Stimulated activated CD8-positive, alpha-beta memory T cell treated with anti-CD3 and anti-CD28 coated beads, Interleukin-7, amount 100 ng/mL, for 4 hours (primary cell): ENCODE measurements around the gene EIF4B.
A peak's percentile ranks its signal among the peaks of the same experiment; 100 is the strongest.

Source experiments
- DNase-seq, 2 donors: peaks; one replicate each; pipeline ENCODE4 v3.0.0-alpha.2; 2020; ENCODE audit warnings: low read depth in 2 of 2

The EIF4B gene

DNA sequence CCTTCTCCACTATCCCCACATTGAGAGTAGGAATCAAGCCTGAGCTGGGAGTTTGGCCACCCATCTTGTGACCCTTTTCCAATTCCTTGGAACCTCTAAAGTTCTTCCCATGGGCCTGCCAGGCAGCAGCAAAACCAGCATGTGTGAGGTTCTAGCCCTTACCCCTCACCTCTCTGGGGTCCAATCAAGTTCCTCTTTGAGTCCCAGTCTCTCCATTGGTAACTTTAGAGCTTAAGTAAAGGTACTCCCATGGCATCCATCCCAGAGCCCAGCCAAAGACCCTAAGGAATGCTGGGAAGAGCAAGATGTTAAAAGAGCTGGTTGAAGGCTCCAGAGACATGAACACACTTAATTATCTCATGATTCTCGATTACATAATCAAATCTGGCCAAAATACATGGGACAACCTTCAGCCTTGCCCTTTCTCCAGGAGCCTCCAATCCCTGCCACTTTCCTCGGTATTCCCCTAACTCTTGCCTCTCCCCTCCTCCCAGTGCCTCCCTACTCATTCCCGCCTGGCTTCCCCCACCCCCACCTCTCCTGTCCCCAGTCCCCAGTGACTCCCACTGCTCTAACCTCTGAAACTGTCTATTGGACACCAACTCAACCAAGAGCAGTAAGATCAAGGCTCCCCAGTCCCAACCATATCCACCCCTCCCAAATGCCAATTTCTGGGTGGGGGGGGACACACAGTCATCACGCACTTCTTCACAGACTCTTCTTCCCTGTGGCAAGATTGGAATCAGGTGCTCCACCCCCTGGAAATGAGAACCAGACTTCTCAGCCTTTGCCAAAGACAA is 38.8 kb downstream of the EIF4B start:
- DNase-seq = no peak

DNA sequence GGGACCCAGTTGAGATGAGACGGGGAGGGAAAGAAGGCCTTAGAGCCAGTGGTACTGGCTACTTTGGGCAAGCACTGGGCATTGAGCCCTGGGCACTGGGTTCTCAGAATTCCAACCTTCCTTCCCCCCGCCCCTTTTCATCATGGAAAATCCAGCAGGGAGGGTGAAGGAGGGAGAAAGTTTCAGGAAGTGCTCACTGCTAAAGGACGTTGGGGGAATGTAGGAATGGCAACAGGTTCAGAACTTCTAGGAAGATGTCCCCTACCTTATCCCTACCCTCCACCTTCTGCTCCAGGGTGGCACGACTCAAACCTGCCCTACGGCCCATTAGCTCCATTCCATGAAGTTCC is 39.4 kb downstream of the EIF4B start:
- DNase-seq = no peak

DNA sequence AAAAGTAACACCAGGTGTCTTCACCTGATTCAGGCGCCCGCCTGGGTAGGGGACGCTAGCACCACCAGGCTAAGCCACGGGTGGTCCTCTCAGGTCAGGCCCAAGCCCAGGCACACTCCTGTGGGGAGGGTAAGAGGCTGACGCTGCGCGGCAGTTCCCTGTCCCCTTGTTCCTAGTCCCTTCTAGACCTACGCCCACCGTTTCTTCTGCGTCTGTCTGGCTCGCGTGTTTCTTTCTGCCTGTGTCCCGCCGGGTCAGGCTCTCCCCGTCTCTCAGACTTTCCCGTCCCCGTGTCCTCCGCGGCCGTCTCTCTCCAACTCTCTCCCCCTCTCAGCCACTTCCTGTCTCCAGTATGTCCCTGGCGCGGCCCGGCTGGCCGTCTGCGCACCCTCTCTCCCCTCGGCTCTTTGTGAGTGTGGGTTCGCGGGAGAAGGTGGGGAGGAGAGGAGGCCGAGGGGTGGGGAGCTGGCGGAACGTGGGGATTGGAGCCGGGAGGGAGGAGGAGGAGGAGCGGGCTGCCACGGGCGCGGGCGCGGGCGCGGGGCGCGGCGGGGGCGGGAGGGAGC is 40.5 kb downstream of the EIF4B start:
- DNase-seq = no peak

DNA sequence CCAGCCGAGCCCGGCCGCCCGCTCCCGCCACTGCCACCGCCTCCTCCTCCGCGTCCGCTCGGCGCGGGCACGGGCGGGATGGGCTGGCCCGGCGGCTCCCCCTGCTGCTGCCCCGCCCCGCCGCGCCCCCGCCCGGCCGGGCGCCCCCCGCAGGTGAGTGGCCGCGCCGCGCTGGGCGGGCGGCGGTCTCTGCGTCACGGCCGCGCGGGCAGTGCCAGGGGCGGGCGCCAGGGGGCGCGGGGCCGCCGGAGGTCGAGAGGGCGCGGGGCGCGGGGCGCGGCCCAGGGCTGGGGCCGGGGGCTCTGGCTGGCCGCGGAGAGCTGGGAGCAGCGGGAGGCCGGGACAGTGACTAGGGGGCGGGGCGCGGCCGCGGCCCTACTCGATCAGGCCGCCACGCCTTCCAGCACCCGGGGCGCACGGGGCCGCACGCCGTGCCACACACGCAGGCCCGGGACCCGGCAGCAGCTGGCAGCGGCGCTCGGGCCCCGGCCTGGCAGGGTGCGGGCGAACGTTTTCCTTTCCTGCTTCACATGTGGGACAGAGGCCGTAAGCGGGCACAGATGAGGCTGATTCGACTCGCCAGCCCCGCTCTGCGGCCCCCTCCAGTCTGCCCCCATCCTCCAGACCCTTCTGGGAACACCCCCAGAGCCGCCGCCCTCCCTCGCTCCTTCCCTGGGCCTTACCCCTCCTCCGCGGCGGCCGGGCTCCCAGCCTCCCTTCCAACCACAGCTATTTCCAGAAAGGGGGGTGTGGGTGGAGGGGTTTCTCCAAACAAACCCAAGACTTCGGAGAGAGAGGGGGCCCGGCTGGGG is 41.2 kb downstream of the EIF4B start:
- DNase-seq = peak; percentile 15 to 66

DNA sequence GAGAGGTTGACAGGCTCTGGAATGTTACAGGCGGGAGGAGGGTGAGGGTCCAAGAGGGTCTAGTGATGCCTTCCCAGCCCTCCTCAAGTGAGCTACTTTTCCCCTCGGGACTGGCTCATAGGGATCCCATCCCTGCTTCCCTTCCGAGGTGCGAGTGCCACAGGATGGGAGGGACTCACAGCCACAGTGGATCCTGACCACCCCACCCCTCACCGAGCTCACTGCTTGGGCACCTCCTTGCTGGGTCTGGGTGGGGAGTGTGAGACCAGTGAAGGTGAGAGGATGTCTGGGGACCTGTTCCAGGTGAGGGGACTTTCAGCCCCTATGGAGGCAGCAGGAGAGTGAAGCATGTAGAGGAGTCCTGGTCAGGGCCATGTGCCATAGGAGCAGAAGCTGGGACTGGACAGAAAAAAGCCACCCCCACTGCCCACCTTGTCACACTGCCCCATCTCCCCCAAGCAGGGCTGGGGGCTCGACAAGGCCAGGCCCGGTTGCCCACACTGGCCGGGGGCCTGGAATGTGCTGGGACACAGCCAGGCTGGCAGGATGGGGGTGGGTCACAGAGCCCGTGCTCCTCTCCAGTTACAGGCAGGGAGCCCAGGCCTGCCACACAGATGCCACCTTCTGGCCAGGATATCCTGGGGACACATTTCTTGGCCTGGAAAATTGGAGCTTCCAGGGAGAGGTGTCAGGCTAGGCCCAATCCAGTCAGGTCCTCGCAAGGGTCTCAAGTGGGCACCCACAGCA is 42.0 kb downstream of the EIF4B start:
- DNase-seq = no peak

DNA sequence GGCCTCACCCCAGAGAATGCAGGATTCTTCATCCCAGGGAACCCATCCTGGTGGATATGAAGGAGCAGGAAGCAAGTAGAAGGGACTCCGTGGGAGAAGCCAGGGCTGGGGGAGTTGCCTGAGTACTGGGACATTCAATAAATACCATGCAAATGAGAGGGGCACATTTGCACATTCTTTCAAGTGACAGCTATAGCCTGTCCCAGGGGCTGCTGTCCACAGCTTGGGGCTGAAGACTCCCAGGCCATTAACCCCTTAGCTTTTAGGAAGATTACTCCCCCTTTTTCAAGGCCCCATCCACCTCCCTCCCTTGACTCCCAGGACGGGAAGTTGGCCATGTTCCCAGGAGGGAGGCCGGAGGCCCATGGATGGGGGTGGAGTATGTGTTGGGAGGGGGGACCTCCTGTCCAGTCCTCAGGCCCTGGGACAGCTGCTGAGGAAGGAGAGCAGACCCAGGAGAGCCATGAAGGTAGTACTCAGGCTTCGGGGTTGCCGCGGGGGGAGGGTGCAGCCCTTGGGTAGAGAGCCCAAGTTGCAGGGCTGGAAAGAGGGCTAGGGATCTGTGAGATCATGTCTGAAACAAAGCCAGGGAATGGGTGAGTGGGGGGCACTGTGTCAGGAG is 42.6 kb downstream of the EIF4B start:
- no peak for DNase-seq

DNA sequence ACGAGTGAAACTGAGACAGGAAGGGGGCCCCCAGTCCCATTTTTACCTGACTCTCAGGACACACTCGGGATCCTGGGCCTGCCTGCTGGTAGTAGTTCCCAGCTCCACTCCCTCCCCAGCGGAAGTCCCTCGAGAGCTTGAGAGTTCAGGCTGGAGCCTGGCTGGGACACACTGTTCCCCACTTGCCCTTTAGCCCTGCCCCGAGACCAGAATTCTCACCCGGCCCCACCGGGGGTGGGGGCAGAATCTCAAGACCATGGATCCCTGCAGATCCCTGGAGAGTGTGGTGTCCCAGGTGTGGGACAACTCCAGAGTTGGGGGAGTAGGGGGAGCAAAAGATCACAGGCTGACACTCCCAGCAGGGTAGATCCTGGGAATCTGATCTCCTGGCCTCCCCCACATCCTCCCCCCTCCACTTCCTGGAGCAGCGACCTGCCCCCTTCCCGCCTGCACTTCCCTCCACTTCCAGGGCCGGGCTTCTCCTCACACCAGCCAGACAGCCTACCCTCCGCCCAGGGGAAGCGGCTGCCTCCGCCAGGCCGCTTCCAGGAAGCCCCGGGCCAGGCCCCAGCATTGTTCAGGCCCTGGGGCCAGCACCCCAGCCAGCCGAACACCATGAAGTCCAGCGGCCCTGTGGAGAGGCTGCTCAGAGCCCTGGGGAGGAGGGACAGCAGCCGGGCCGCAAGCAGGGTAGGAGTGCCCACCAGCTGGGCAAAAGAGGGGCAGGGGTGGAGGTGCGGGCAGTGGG is 43.5 kb downstream of the EIF4B start, which contains the start of gene TNS2:
TSS of gene TNS2 (plus strand) at position 495 of the 748 bp plus-strand sequence. CDS start at position 616, 121 bp downstream.
- no peak for DNase-seq

DNA sequence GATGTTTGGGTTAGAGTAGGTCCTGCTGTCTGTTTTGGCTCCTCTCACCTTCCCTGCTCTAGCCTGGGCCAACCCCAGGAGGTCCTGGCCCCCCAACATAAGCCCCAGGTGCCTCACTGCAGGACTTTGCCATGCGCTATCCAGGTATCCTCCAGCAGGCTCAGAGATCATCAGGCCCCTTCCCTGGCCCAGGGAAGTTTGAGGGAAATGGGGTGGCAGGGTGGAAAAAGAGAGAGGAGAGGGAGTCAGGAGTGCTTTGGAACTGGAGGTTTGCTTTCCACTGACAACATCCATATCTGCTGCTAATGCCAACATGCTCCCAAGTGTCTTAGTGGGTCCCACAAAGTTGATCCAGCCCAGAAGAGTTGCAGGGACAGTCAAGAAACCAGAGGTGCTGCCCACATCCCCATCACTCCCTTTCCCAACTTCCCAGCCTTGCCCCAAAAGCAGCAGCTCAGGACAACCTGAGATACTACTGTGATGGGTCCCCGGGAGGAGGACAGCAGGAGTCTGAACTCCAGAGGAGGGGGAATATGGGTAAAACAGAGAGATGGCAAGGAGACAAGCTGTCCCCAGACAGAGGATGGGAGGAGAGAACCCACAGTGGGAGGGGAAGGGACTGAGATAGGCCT is 44.3 kb downstream of the EIF4B start:
- no peak for DNase-seq

DNA sequence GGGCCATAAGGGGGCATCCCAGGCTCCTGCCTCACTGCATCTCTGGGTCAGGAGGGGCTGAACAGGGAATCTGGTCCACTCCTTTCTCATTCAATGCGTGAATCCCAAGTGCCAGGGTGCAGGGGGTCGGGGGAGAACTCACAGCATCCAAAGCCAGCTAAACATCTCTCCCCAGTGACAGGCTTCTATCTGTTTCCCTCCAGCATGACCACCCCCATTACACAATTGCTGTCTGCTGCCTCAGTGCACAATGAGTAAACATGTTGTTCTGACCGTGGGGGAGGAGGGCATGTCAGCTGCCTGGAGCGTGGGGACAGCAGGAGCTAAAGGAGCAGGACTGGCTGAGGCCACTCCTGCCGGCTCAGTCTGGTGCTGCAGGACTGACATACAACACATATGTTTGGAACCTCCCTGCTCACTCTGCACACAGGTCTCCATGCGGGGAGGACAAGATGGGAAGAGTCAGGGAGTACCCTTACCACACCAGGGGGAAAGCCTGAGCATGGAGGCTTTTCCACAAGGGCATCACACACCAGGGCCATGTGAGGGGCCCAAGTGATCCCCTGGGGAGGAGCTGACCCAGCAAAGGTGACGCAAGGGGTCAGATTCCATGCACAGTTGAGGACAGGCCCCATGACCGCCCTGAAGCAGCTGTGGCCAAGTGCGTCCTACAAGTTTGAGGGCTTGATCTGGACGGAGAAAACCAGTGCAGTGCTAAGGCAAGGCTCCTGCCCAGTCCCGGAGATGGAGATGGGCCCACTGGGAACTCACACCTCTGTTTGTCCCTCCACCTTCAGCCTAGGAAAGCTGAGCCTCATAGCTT is 45.0 kb downstream of the EIF4B start:
- no peak for DNase-seq

DNA sequence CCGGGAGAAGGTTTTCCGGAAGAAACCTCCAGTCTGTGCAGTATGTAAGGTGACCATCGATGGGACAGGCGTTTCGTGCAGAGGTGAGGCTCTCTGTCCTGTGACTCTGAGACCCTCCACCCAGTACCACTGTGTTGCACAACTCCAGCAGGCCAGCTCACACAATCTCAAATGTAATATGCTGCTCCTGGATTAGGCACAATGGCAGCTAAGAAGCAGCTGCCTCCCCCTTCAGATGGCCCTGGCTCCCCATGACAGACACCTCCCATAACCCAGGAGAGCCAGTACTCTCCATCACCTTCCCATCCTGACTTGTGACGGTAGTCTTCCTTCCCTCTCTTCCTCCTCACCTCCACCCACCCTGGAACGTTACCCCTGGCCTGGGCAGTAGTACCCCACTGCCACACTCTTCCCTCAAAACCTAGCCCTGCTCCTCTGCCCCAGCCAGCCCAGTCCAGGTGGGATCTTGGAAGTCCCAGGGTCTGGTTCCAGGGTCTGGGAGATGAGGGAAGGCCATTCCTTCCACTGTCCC is 45.7 kb downstream of the EIF4B start:
- DNase-seq = no peak

DNA sequence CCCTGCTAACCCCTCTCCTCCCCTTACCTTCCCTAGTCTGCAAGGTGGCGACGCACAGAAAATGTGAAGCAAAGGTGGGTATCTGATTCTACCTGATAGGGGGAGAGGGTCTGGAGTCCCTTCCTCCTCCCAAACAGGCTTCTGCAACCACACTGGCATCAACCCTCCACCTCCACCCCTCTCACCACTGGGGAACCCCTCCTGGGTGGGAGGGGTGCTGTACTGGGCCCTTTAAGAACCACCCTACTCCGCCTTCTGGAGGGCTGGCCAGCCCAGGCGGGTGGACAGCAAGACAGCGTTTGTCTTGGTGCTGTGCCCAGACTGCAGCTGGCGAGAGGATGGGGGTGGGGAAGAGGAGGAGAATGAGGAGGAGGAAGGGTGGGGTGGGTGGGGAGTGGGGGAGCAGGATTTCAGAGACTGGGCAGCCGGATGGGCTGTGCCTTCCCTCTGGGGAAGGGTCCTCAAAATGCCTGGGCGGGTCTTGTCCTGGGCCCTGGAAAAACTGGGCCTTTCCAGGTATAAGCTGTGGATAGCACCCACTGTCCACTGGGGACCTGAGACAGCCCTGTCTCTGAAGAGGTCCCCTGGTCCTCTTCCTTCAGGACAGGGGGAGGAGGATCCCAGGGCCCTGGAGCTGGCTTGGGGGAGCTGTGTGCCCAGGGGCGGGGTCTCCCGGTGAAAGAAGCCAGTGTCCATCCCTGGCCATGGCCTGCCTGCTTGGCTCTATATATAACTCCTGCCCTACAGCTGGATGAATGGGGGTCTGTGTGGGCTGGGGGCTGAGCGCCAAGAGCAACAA is 46.4 kb downstream of the EIF4B start:
- no peak for DNase-seq

DNA sequence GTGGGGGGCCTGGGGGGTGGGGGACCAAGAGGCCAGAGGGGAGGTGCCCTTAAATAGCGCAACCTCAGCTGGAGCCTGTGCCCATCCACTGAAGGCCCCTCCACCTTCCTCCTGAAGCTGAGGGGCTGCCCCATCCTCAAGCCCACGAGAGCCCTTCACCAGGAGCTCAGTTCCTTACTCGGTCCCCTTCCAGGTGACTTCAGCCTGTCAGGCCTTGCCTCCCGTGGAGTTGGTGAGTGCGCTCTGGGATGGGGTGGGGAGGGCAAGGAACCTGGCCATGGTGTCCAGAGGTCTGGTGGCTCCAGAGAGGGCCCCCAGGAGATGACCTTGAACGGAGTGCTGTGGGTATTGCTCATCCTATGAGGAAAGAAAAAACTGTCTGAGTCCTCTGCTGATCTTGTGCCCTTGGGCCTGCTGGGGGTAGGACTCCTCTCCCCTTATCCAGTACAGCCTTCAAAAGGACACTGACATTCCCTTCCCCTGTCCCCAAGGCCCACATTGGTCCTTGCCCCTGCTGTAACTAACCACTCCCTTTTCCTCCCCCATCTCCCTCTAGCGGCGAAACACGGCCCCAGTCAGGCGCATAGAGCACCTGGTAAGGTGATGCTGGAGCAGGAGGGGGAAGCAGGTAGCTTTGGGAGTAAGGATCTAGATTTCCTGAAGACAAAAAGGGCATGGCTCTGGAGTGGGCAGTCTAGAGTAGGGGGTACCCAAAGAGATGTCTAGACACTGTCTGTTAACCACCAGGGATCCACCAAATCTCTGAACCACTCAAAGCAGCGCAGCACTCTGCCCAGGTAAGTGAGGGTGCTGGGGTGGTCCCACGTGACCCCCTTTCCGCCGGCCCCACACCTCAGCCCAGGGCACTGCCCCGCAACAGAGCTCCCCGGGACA is 47.2 kb downstream of the EIF4B start:
- peak in 1 of 2 donors; percentile 34 for DNase-seq

DNA sequence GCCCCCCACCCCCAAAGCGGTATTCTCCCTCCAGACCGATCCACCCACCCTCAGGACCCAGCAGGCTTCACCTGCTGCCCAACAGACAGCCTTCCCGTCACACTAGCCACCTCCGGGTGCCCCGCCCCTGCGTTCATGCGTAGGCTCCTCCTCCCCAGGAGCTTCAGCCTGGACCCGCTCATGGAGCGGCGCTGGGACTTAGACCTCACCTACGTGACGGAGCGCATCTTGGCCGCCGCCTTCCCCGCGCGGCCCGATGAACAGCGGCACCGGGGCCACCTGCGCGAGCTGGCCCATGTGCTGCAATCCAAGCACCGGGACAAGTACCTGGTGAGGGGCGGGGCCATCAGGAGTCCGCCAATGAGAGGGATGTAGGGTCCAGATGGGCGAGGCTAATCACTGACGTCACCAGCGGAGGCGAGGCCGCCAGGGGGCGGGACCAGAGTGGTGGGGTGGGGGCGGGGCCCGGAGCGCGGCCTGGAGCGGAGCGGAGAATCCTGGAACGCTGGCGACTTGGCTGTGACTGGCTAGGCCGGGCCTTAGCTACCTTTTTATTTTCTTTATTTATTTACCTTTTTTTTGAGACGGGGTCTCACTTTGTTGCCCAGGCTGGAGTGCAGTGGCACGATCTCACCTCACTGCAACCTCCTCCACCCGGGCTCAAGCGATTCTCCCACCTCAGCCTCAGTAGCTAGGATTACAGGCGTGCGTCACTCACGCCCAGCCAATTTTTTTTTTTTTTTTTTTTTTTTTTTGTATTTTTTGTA is 48.0 kb downstream of the EIF4B start:
- DNase-seq = peak; percentile 86 to 90

DNA sequence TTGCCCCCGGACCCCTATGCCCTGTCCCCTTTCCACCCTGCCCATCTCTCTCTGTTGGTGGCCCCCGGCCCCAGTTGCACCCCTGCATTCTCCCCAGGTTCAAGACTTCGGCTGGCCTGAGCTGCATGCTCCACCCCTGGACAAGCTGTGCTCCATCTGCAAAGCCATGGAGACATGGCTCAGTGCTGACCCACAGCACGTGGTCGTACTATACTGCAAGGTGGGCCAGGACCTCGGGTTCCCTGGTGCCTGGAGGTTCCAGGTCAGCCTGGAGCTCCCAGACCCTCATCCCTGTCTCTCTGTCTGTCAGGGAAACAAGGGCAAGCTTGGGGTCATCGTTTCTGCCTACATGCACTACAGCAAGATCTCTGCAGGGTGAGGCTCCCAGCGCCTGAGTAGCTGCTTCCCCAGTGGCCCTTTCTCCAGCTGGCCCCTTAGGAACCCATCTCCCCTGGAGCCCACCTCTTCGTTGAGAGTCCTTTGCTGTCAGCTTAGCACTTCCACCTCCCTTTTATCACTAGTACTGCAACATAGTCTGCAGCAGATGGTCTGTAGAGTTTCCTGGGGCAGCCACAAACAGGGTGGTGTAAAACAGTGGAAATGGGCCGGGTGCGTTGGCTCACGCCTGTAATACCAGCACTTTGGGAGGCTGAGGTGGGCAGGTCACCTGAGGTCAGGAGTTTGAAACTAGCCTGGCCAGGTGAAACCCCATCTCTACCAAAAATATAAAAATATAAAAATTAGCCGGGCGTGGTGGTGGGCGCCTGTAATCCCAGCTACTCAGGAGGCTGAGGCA is 49.4 kb downstream of the EIF4B start:
- DNase-seq = no peak

DNA sequence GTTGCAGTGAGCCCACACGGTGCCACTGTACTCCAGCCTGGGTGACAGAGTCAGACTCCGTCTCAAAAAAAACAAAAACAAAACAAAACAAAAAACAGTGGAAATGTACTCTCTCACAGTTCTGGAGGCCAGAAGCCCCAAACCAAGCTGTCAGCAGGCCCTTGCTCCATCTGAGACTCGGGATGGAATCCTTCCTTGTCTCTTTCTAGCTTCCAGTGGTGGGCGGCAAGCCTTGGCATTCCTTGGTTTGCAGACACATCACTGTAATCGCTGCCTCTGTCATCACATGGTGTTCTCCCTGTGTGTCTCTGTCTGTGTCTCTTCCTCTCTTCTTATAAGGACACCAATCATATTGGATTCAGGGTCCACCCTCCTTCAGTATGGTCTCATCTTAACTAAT is 50.0 kb downstream of the EIF4B start:
- DNase-seq = no peak

DNA sequence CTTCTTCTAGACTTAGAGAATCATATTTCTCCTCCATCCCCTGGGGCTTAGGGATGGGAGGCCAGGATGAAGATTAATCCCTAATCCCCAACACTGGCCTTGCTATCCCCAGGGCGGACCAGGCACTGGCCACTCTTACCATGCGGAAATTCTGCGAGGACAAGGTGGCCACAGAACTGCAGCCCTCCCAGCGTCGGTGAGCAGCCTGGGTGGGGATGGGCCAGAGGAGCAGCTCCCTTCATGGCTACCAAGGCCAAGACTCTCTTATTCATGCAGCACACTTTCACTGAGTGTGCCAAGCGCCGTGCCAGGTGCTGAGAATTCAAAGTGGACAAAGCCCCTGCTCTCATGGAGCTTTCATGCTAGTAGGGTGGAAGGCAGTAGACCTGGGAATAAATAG is 50.6 kb downstream of the EIF4B start:
- no peak for DNase-seq
